Measurements from ENCODE around the gene BLOC1S3.
A peak's percentile ranks its signal among the peaks of the same experiment; 100 is the strongest.

BLOC1S3 gene

DNA sequence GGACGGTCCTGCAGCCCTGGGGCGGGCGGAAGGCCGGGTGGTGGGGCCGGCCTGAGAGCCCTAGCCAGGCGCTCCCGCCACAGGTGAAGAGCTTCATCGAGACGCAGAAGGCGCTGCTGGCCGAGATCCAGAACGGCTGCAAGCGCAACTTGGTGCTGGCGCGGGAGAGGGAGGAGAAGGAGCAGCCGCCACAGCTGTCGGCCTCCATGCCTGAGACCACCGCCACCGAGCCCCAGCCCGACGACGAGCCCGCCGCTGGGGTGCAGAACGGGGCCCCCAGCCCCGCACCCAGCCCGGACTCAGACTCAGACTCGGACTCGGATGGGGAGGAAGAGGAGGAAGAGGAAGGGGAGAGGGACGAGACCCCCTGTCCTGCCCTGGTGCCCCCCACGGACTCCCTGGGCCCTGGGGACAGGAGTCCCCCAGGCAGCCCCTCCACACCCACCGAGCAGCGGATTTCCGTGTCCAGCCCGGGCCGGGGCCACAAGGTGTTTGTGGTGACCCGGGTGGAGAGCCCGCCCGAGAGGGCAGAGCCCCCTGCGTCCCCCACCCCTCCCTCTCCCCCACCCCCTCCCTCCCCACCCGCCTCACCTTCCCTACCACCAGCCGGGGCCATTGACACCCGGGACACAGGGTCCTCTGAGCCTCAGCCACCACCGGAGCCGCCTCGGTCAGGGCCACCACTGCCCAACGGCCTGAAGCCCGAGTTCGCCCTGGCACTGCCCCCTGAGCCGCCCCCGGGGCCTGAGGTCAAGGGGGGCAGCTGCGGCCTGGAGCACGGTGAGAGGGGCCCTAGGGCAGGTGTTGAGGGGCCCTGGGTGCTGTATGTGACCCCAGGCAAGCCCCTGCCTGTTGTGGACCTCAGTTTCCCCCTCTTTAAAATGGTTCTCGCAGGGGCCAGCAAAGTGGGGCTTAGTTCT is 33.1 kb upstream of the BLOC1S3 start:
- no peak for DNase-seq (ENCODE audit: low spot score)

DNA sequence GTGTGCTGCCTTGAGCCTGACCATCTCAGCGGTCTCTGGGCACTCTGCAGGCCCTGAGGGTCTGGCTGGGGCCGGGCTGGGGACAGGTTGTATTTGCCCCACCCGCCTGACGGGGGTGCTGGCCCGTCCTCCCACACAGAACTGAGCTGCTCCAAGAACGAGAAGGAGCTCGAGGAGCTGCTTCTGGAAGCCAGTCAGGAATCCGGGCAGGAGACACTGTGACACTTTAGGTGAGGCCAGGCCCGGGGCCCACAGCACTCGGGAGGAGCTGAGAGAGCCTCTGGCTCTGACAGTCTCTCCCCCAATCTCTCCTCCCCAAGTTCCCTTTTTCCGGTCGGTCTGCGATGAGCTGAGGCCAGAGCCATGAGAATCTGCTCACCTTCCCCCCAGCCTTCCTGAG is 32.3 kb upstream of the BLOC1S3 start:
- no peak for DNase-seq (ENCODE audit: low spot score)

DNA sequence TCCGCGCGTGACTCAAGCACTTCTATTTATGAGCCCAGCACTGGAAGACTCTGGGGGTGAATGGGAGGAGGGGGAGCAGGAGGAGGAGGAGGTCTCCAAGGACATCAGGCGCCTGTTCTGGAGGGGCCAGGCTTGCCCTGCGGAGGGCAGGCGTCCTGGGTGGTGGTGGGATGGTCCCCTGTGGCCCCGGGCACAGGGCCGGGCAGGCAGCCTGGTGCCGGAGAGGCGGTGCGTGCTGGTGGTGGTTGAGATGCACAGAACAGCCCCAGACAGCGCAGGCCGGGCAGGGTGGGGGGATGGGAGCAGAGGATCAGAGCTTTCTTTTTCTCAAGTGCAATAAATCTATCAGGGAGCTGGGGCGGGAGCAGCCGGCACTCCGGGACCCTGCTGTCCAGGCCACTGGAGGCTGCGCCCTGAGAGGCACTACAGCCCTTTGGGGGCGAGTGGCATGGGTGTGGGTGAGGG is 31.8 kb upstream of the BLOC1S3 start:
- no peak for DNase-seq (ENCODE audit: low spot score)

DNA sequence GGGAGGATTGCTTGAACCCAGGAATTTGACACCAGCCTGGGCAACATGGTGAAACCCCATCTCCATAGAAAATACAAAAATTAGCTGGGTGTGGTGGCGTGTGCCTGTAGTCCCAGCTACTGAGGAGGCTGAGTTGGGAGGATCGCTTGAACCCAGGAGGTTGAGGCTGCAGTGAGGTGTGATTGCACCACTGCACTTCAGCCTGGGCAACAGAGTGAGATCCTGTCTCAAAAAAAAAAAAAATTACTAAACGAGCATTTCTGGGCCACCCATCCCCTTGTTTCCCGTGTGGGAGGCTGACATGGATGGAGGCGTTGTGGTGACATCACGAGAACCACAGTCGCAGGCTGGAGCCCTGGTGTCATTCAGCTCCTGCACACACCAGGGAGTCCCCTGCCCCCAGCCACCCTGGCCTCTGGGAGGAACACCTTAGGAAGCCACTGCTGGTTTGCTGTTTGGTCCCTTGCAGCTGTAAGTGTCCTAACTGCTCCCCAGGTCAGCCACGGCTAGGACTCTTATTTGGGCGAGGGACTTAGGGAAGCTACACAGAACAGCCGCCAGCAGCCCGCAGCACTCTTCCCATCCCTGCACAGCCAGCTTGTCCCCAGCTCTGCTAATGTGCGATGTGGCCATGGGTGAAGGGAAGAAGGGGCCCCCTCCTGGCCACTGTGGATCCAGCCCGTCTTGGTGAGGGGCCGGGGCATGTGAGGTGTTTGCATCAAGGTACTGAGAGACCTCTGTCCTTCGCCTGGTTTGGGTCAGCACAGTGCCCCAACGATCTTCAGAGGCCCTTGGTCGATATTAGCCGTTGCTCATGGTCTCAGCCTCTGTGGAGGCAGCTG is 30.5 kb upstream of the BLOC1S3 start:
- no peak for DNase-seq (ENCODE audit: low spot score)

DNA sequence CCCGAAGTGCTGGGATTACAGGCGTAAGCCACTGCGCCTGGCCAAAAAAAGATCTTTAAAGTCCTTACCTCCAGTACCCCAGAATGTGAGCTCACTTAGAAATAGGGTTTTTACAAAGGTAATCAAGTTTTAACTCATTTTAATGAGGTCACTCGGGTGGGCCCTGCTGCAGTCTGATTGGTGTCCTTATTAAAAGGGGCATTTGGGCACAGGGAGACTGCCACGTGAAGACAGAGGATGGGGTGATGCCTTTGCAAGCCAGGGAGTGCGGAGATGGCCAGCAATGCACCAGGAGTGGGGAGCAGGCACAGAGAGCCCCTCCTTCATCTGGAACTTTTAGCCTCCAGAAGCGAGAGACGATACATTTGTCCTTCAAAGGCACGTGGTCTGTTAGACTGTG is 29.5 kb upstream of the BLOC1S3 start:
- DNase-seq (ENCODE audit: low spot score) = no peak

DNA sequence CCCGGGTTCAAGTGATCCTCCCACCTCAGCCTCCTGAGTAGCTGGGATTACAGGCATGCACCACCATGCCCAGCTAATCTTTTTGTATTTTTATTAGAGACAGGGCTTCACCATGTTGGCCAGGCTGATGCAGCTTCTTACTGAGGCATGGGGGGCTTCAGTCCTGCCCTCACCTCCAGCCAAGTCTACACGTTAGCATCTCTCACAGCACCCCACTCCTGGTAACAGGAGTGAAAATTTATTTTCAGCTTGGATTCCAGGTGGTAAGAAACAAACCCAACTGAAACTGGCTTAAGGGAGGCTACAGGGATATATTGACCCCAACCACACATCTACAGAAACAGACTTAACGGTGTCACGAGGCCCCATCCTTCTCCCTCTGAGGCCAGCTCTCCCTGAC is 28.4 kb upstream of the BLOC1S3 start:
- DNase-seq (ENCODE audit: low spot score) = no peak

DNA sequence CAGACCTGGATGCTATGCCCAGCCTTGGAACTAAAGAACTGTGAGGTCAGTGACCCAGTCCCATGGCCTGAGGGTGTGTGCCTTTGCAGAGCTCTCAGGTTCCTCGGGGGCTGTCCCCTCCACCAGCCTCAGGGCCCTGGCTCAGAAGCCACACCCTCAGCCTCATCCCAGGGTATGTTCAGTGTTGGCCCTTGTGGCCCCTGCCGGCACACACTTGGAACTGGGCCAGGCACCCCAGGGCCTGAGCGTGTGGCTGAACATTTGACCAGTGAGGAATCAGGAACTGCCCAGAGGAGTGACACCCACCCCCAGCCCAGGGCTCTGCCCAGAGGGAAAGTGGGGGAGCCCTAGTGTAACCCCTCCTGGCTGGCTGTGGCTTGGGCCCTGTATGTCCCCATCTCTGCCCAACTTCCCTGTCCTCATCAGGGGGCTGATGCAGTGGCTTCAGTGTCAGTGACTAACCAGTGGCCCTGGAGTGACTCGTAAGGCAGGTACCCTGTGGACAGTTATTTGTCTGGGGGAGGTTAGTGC is 27.8 kb upstream of the BLOC1S3 start:
- DNase-seq (ENCODE audit: low spot score) = no peak

DNA sequence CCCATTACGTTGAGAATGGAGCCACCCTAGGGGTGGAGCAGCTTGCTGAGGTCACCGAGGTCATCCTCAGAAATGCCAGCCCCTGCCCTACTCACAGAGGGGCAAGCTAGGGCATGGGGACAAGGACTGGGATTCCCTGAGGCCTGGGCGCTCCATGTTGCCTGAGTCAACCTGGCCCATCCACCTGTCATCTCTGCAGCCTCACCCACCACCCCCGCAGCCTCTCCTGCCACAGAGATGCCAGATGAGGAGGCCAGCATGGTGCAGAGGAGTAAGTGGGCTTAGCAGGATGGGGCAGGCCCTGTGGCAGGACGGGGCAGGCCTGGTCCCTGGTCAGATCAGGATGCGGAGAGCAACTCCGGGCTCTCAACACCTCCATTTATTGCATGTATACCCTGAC is 27.3 kb upstream of the BLOC1S3 start:
- no peak for DNase-seq (ENCODE audit: low spot score)

DNA sequence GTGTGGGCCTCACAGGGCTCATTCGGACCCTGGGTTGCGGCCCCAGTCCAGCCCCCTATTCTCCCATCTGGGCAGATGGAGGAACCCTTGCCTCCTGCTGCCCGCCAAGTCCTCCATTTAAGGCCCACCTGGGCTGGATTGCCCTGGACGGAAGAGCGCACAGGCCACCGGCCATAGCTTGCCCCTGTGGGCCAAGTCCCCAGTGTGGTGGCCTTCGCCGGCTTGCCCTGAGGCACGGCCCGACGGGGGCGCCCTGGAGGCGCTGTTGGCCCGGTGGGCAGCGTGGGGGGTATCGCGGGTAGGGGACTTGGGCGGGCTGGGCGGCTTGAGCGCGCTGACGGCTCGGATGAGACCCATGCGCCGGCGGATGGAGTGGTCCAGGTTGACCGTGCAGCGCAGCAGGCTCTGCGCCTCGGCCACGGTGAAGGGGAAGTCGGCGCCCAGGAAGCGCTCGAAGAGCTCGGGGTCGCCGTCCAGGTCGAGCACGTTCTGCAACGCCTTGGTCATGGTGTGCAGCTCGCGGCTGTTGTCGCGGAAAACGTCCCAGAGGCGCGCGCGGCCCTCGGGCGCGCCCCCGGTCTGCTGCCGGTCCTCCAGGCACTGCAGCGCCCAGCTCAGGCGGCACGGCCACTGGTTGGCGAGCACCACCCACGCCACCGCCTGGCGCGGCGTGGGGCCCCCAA is 26.6 kb upstream of the BLOC1S3 start:
- no peak for DNase-seq (ENCODE audit: low spot score)

DNA sequence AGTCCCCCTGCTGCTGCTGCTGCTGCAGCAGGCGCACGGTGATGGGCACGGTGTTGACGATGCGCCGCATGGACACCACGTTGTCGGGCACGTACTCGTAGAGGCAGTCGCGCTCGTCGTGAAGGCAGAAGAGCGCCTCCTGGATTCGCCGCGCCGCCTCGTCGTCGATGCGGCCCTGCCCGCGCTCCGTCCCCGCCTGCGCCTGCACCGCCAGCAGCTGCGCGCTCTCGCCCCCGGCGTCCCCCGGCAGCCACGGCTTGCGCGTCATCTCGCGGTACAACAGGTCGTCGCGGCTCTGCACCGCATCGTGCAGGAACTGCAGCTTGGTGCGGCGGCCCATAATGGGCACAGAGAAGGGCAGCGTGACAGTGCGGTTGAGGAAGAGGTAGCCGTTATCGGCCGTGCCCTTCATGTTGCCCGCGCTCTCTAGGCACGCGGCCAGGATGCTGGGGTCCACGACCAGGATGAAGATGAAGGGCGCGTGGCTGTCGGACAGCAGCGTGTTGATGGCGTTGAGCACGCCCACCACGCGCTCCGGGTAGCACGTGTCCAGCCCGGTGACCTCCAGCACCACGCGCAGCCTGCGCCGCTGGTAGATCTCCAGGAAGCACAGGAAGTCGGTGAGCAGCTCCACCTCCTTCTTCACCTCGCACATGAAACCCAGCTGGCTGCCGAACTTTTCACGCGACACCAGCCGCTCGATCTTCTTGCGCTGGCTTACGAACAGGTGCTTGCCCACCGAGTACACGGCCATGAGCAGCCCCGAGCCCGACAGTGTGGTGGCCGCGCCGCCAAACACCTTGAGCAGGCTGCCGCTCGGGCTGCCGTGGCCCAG is 25.9 kb upstream of the BLOC1S3 start:
- DNase-seq (ENCODE audit: low spot score) = no peak

DNA sequence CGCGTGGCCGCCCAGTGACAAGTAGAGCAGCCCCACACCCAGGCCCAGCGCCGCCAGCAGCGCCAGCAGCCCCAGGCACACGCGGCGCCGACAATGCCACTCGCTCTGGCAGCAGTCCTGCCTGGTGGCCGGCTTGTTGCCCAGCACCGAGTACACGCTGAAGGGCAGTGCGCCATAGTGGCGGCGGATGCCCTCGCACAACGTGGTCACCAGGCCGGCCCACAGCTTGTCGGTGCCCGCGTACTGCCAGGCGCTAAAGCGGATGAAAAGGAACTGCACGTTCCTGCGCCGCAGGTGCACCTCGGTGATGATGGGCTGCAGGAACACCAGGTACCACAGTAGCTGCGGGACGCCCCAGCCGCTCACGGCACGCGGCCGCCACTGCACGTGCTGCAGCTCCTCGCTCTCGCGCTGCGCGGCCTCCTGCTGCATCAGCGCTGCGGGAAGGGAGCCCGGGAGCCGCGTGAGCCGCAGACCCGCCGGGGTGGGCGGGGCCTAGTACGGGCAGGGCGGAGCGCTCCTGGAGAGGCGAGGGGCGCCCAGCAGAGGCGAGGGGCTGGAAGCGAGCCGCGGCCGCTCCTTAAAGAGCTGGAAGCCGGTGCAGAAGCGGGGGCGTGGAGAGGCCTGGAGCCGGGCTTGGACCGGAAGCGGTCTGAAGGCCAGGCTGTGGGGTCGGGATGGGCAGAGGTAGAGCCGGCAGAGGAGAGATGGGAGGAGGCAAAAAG is 25.1 kb upstream of the BLOC1S3 start:
- peak; percentile 77 for DNase-seq (ENCODE audit: low spot score)

DNA sequence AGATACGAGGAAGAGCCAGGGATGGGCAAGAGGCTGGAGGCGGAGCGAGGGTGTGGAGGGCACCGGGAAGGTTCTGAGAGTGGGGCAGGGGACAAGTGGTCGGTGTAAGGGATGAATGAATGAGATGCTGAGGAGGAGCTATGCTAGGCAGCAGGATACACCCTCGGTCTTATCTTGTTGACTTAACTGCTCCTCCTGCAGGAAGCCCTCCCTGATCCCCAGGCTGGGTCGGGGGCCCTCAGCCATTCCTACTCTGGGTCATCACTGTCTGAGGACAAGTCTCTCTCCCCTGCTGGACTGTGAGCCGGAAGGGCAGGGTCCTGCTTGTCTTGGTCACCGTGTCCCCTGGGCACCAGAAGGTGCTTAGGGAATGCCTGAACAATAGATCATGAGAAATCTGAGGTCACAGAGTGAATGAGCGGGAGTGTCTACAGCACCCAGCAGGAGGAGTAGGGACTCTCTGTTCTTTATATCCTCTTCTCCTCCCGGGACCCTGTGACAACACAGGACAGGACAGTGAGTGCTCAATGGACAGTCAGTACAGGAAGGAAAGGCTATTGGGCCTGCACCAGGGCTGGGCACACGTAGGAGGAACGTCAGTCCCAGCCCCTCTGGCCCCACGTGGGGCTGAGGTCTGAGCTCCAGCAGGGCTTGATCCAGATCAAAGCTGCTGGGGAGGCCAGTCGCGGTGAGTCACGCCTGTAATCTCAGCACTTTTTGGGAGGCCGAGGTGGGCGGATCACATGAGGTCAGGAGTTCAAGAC is 24.3 kb upstream of the BLOC1S3 start:
- DNase-seq (ENCODE audit: low spot score) = no peak

DNA sequence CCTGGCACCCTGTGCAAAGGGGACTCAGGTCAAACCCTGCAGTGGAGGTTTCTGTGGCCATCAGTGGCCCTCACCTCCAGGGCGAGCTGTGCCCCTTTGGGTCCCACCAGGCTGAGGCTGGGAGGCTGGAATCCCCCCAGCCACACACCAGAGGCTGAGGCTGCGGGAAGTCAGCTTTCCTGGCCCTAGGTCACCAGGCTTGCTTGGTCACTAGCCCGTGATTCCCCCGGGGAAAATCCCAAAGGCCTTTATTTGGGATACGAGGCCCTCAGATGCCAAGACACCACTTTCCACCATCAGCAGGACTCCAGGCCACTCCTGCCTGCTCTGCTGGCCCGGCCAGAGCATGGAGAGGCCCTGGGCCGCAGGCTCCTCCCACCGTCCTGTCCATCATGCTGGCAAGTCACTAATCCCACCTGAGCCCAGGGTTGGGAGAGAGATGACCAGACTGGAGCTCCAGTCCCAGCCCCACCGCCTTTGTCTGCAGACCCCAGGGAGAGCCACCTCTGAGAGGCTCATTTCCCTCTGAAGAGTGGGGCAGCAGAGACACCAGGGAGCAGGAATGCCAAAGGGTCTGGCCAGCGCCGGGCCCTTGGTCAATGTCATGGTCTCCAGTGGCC is 22.5 kb upstream of the BLOC1S3 start:
- no peak for DNase-seq (ENCODE audit: low spot score)

DNA sequence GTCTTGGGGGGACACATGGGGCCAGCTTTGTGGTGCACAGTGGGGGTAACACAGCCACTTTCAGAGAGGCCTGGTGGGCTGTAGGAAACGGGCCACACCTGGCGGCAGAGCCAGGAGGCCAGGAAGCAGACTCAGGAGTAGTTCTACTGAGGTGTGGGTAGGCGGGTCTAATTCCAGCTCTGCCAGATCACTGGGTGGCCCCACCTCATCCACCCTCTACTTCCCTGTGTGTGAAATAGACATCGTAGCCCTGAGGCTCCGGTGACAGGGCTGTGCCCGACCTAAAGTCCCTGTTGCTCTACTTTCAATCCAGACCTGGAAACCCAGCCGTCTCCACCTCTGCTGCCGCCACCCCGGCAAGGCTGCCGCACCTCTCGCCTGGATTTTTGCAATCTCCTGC is 21.8 kb upstream of the BLOC1S3 start:
- DNase-seq (ENCODE audit: low spot score) = no peak

DNA sequence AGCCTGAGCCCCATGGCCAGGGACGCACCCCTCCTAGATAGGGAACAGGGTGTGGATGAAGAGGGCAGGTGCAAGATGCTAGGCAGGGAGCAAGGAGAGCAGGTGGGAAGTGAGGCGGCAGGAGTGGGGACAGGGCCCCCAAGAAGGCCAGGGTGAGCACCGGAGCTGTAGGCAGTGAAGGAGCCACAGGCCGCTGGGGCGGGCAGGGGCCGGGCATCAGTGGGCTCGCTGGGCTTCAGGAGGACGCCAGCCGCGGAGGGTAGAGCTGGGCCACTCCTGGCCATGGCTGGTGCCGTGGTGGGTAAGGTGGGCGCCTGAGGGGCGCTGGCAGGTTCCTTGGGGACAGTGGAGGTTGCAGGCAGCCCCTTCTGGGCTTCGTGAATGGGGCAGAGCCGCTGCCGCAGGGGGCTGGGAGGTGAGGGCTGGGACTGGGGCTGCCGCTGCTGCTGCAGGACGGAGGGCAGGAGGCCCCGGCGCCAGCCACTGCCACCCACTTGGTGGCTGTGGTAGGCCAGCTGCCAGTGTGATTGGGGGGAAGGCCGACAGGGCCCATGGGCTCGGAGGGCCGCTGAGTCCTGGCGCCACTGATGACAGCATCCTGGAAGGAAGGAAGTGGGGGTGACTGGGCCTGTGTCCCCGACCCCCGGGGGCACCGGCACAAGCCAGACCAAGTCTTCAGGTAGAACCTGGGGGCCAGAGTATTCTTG is 19.9 kb upstream of the BLOC1S3 start:
- DNase-seq (ENCODE audit: low spot score) = no peak

DNA sequence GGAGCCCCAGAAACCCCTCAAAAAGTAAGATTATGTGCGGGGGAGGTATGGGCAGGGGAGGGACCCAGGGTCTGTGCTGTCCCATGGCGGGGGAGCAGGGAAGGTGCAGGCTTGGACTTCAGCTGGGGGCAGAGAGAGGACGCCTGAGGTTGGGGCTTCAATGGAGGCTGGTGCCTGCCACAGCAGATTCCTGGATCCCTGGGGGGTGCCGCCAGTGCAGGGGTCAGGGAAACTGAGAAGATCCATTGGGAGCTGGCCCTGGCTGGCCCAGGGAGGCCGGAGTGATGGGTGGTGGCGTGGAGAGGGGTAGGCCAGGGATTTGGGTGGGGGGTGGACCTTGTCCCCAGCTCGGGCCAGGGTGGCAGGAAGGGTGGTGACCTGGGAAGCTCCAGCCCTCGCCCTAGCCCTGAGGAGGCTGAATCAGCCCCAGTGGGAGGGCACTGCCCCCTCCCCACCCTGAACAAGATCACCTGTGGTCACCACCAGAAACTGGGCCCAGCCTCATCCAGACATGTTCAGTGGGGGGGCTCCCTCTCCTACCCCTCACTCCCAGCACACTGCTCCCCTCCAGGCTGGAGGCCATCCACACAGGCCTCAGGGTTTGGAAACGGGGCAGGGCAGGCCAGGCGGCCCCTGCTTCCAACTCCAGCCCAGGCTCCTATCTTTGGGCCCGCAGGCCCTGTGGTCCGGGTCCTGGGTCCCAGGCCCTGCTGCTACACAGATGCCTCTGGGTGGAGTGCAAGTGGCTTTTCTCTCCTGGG is 19.2 kb upstream of the BLOC1S3 start:
- DNase-seq (ENCODE audit: low spot score) = no peak

DNA sequence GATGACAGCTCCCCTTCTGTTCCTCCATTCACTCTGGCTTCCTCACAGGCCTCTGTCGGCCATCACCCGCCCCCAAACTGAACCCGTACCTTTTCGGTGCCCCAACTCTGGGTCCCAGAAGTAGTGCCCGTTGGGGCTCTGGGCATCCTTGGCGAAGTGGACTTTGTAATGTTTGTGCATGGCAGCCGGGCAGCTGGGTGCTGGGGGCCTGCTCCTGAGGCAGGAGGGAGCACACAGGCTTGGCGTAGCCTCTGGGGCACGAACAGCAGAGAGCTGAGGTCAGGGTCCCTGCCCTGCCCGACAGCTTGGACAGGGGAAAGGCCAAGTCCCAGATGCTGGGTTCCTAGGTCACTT is 18.6 kb upstream of the BLOC1S3 start:
- DNase-seq (ENCODE audit: low spot score) = no peak
